Measurements from ENCODE around the gene RUFY4.
"Not testable (repeated sequence)": the region's sequence is repeated elsewhere in the genome, so short reads cannot be mapped to it uniquely, and the experiment has no call there.

RUFY4 gene

DNA sequence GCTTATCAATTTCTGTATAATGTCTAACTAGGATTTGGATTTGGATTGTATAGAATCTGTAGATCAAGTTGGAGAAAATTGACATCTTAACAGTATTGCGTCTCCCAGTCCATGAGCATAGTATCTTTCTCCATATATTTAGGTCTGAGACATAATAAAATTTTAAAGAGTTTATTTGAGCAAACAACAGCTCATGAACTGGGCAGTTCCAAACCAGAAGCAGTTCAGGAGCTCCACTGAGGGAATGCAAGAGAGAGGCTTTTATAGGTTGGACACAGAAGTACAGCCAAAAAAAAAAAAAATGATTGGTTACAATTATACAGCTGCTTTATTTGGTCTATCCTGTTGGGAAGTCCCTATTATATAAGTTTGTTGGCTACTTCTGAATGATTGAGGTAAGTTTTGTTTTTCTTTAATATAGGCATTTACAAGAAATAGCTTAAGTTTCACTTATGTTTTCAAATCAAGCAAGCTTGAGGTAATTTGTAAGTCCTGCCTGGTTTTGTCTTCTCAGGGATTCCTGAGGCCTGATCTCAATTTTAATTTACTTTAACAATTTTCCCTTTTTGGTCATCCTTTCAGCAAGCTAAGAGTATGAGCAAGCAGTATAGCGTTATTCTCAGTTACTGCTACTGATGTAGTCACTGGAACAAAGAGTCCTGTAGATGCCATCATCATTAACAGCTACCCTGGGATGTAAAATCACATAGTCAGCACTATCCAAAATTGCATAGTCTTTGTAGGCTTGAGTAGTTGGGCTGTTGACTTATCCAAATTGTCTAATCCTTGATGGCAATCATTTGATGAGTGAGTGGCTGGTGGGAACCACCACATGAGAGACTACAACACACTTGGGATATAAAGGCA lies 27.5 kb upstream of the RUFY4 start:
- H3K4me3 ChIP-seq (ENCODE audit: low read length, poor library complexity, severe bottlenecking): no peak overlapping the region
- H3F3A ChIP-seq (ENCODE audit: low read depth): no peaks in the 10 kb centered on the region
- no peaks in the 10 kb centered on the region; the same call in 1 of the 2 replicates for H3K9me3 ChIP-seq (ENCODE audit: insufficient read depth, low read depth, low read length)
- H3K36me3 ChIP-seq (ENCODE audit: insufficient read depth, low read length): no peaks in the 10 kb centered on the region
- H2AFZ ChIP-seq (ENCODE audit: low read length): no peak overlapping the region
- H3K9ac ChIP-seq (ENCODE audit: low read depth, low read length, poor library complexity, severe bottlenecking): no peak overlapping the region
- H3K79me2 ChIP-seq (ENCODE audit: insufficient read depth, low read length): no peaks in the 10 kb centered on the region
- no peak for TF ChIP-seq EZH2phosphoT487 (IDR thresholded peaks at IDR 0.05; ENCODE audit: borderline replicate concordance)
- TF ChIP-seq, protein P1, sequence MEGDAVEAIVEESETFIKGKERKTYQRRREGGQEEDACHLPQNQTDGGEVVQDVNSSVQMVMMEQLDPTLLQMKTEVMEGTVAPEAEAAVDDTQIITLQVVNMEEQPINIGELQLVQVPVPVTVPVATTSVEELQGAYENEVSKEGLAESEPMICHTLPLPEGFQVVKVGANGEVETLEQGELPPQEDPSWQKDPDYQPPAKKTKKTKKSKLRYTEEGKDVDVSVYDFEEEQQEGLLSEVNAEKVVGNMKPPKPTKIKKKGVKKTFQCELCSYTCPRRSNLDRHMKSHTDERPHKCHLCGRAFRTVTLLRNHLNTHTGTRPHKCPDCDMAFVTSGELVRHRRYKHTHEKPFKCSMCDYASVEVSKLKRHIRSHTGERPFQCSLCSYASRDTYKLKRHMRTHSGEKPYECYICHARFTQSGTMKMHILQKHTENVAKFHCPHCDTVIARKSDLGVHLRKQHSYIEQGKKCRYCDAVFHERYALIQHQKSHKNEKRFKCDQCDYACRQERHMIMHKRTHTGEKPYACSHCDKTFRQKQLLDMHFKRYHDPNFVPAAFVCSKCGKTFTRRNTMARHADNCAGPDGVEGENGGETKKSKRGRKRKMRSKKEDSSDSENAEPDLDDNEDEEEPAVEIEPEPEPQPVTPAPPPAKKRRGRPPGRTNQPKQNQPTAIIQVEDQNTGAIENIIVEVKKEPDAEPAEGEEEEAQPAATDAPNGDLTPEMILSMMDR (conservative IDR thresholded peaks at IDR 0.05; ENCODE audit: low read length): no peak
- no peaks in the 10 kb centered on the region for H3K27me3 ChIP-seq (ENCODE audit: insufficient read depth, low read length, poor library complexity, severe bottlenecking)
- H3K4me1 ChIP-seq (ENCODE audit: insufficient read depth, low read length, poor library complexity, severe bottlenecking): no peaks in the 10 kb centered on the region
- H4K20me1 ChIP-seq (ENCODE audit: insufficient read depth, low read length, poor library complexity, severe bottlenecking): no peaks in the 10 kb centered on the region
- no peaks in the 10 kb centered on the region for H3K9me2 ChIP-seq (replicated peaks; ENCODE audit: low read depth, low read length)
- H3K4me2 ChIP-seq (ENCODE audit: low read depth, low read length, poor library complexity, severe bottlenecking): no peak overlapping the region

DNA sequence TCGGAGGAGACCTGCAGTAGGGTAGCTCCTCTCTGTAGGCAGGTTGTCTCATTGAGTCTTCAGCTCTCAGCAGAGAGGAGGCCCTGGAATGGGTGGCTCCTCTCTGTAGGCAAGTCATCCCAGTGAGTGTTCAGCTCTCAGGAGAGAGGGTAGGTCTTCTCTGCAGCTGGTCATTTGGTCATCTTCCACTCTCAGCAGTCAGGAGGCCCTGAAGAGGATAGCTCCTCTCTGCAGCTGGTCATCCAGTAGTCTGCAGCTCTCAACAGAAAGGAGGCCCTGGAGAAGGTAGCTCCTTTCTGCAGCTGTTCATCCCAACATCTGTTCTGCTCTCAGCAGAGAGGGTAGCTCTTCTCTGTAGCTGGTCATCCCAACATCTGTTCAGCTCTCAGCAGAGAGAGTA lies 26.0 kb upstream of the RUFY4 start:
- no peaks in the 10 kb centered on the region for H3F3A ChIP-seq (ENCODE audit: low read depth)
- no peaks in the 10 kb centered on the region for H3K79me2 ChIP-seq (ENCODE audit: insufficient read depth, low read length)
- H4K20me1 ChIP-seq (ENCODE audit: insufficient read depth, low read length, poor library complexity, severe bottlenecking): no peaks in the 10 kb centered on the region
- no peak overlapping the region for H3K9ac ChIP-seq (ENCODE audit: low read depth, low read length, poor library complexity, severe bottlenecking)
- no peak for TF ChIP-seq EZH2phosphoT487 (IDR thresholded peaks at IDR 0.05; ENCODE audit: borderline replicate concordance)
- TF ChIP-seq, protein P1 (conservative IDR thresholded peaks at IDR 0.05; ENCODE audit: low read length): no peak
- H3K4me2 ChIP-seq (ENCODE audit: low read depth, low read length, poor library complexity, severe bottlenecking): no peak overlapping the region
- no peaks in the 10 kb centered on the region for H3K36me3 ChIP-seq (ENCODE audit: insufficient read depth, low read length)
- H3K9me3 ChIP-seq (ENCODE audit: insufficient read depth, low read depth, low read length): no peaks in the 10 kb centered on the region; the same call in 1 of the 2 replicates
- no peak overlapping the region for H2AFZ ChIP-seq (ENCODE audit: low read length)
- H3K27me3 ChIP-seq (ENCODE audit: insufficient read depth, low read length, poor library complexity, severe bottlenecking): no peaks in the 10 kb centered on the region
- no peak overlapping the region for H3K4me3 ChIP-seq (ENCODE audit: low read length, poor library complexity, severe bottlenecking)
- H3K4me1 ChIP-seq (ENCODE audit: insufficient read depth, low read length, poor library complexity, severe bottlenecking): no peaks in the 10 kb centered on the region
- no peaks in the 10 kb centered on the region for H3K9me2 ChIP-seq (replicated peaks; ENCODE audit: low read depth, low read length)

DNA sequence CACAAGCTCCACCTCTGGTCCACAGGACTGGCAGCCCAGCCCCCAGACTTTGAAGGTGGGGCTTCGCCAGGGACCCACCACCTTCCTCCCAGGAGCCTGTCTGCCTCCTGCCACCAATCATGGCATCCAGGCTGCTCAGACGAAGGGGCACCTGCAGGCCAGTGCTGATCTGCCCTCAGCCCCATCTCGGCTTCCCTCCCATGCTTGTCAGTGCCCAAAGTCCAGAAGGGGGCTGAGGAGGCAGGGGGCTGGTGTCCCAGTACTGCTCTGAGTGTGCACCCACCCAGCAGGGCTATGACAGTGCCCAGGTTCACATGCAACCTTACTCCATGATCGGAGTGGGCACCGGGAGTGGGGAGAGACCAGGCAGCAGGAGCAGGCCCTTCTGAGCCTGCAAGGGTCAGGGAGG lies 25.3 kb upstream of the RUFY4 start:
- Histone ChIP-seq H3K4me1 (ENCODE audit: insufficient read depth, low read length, poor library complexity, severe bottlenecking) (no peaks in the 10 kb centered on the region), H3K36me3 (ENCODE audit: insufficient read depth, low read length) (no peaks in the 10 kb centered on the region), H3K79me2 (ENCODE audit: insufficient read depth, low read length) (no peaks in the 10 kb centered on the region), H4K20me1 (ENCODE audit: insufficient read depth, low read length, poor library complexity, severe bottlenecking) (no peaks in the 10 kb centered on the region), H3K4me3 (ENCODE audit: low read length, poor library complexity, severe bottlenecking) (no peak overlapping the region), H3K4me2 (ENCODE audit: low read depth, low read length, poor library complexity, severe bottlenecking) (no peak overlapping the region), H3F3A (ENCODE audit: low read depth) (no peaks in the 10 kb centered on the region), H3K9me2 (replicated peaks; ENCODE audit: low read depth, low read length) (no peaks in the 10 kb centered on the region), H3K9me3 (ENCODE audit: insufficient read depth, low read depth, low read length) (no peaks in the 10 kb centered on the region; the same call in 1 of the 2 replicates), H3K9ac (ENCODE audit: low read depth, low read length, poor library complexity, severe bottlenecking) (no peak overlapping the region), H3K27me3 (ENCODE audit: insufficient read depth, low read length, poor library complexity, severe bottlenecking) (no peaks in the 10 kb centered on the region), H2AFZ (ENCODE audit: low read length) (no peak overlapping the region)
- TF ChIP-seq, protein P1 (conservative IDR thresholded peaks at IDR 0.05; ENCODE audit: low read length): no peak
- TF ChIP-seq EZH2phosphoT487 (IDR thresholded peaks at IDR 0.05; ENCODE audit: borderline replicate concordance): no peak

DNA sequence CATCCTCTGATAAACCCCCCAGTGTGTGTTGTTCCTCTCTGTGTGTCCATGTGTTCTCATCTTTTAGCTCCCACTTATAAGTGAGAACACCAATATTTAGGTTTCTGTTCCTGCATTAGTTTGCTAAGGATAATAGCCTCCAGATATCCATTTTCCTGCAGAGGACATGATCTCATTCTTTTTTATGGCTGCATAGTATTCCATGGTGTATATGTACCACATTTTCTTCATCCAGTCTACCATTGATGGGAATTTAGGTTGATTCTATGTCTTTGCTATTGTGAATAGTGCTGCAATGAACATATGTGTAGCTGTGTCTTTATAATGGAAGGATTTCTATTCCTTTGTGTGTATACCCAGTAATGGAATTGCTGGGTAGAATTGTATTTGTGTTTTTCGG lies 24.5 kb upstream of the RUFY4 start:
- H3F3A ChIP-seq (ENCODE audit: low read depth); H3K4me1 ChIP-seq (ENCODE audit: insufficient read depth, low read length, poor library complexity, severe bottlenecking); H4K20me1 ChIP-seq (ENCODE audit: insufficient read depth, low read length, poor library complexity, severe bottlenecking); H2AFZ ChIP-seq (ENCODE audit: low read length); H3K9me2 ChIP-seq (replicated peaks; ENCODE audit: low read depth, low read length); H3K9me3 ChIP-seq (ENCODE audit: insufficient read depth, low read depth, low read length); H3K79me2 ChIP-seq (ENCODE audit: insufficient read depth, low read length); H3K4me2 ChIP-seq (ENCODE audit: low read depth, low read length, poor library complexity, severe bottlenecking); H3K36me3 ChIP-seq (ENCODE audit: insufficient read depth, low read length); H3K4me3 ChIP-seq (ENCODE audit: low read length, poor library complexity, severe bottlenecking); H3K9ac ChIP-seq (ENCODE audit: low read depth, low read length, poor library complexity, severe bottlenecking); H3K27me3 ChIP-seq (ENCODE audit: insufficient read depth, low read length, poor library complexity, severe bottlenecking): not testable (repeated sequence)
